Measurements from ENCODE around the gene HAND1.
A peak's percentile ranks its signal among the peaks of the same experiment; 100 is the strongest.

HAND1 gene

DNA sequence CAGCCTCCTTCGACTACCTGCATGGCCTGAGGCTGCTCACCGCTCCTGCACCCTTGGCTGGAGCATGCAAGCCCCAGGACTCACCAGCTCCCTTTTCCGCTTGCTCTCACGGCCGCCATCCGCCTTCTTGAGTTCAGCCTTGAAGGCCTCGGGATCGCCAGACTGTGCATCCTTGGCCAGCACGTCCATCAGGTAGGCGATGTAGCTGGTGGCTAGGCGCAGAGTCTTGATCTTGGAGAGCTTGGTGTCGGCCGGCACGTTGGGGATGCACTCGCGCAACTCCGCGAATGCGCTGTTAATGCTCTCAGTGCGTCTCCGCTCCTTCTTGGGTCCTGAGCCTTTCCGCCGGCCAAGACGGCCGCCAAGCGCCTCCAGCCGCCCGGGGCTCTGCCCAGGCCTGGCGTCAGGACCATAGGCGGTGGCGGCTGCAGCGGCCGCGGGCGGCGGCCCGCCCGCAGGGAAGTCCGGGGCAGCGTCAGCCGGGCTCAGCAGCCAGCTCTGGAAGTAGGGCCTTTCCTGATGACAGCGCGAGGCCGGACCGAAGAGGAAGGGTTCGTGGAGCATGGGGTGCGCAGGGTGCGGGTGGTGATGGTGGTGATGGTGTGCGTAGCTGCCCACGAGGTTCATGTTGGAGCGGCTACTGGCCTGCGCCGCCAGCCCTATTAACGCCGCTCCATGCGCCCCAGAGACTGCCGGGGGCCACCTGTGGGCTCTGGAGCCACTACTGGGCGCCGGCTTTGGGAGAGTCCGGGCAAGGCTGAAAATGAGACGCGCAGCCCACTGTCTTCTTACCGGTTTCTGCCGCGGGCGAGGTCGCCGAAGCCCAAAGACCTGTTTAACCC, 424 bp downstream of the HAND1 start:
- peaks cover 100% of the 10 kb centered on the region for H3K27me3 ChIP-seq (ENCODE audit: control insufficient read depth, insufficient read depth, low read length)
- no peak overlapping the region for H3K9ac ChIP-seq (ENCODE audit: low read depth, low read length)
- H3K27ac ChIP-seq (ENCODE audit: low read depth, low read length): no peak overlapping the region
- peaks cover 63% of the 10 kb centered on the region for H3K4me1 ChIP-seq (ENCODE audit: control insufficient read depth, insufficient read depth, low read length)
- H3K4me3 ChIP-seq (ENCODE audit: low read depth, low read length): peak overlapping the region; percentile 60
- no peaks in the 10 kb centered on the region for H3K9me3 ChIP-seq (ENCODE audit: control insufficient read depth, insufficient read depth, low read length)
- H3K36me3 ChIP-seq (ENCODE audit: control insufficient read depth, insufficient read depth, low read length): no peaks in the 10 kb centered on the region

- peaks cover 55% of the 10 kb centered on the region for H3K4me1 ChIP-seq (ENCODE audit: control insufficient read depth, insufficient read depth, low read length)
- no peak overlapping the region for H3K9ac ChIP-seq (ENCODE audit: low read depth, low read length)
- H3K4me3 ChIP-seq (ENCODE audit: low read depth, low read length): peak overlapping the region; percentile 60; the same call in 1 of the 2 replicates
- no peak overlapping the region for H3K27ac ChIP-seq (ENCODE audit: low read depth, low read length)
- H3K27me3 ChIP-seq (ENCODE audit: control insufficient read depth, insufficient read depth, low read length): peaks cover 100% of the 10 kb centered on the region
- H3K9me3 ChIP-seq (ENCODE audit: control insufficient read depth, insufficient read depth, low read length): no peaks in the 10 kb centered on the region
- no peaks in the 10 kb centered on the region for H3K36me3 ChIP-seq (ENCODE audit: control insufficient read depth, insufficient read depth, low read length)
Measured at GRCh38 chr5:154476354-154477205, 1.4 kb downstream of the HAND1 start.

- H3K27ac ChIP-seq (ENCODE audit: low read depth, low read length): no peak overlapping the region
- H3K36me3 ChIP-seq (ENCODE audit: control insufficient read depth, insufficient read depth, low read length): no peaks in the 10 kb centered on the region
- no peaks in the 10 kb centered on the region for H3K9me3 ChIP-seq (ENCODE audit: control insufficient read depth, insufficient read depth, low read length)
- peak overlapping the region; percentile 60 for H3K4me3 ChIP-seq (ENCODE audit: low read depth, low read length)
- H3K4me1 ChIP-seq (ENCODE audit: control insufficient read depth, insufficient read depth, low read length): peaks cover 47% of the 10 kb centered on the region
- no peak overlapping the region for H3K9ac ChIP-seq (ENCODE audit: low read depth, low read length)
- peaks cover 100% of the 10 kb centered on the region for H3K27me3 ChIP-seq (ENCODE audit: control insufficient read depth, insufficient read depth, low read length)
Measured at GRCh38 chr5:154475591-154476353, 2.3 kb downstream of the HAND1 start.

DNA sequence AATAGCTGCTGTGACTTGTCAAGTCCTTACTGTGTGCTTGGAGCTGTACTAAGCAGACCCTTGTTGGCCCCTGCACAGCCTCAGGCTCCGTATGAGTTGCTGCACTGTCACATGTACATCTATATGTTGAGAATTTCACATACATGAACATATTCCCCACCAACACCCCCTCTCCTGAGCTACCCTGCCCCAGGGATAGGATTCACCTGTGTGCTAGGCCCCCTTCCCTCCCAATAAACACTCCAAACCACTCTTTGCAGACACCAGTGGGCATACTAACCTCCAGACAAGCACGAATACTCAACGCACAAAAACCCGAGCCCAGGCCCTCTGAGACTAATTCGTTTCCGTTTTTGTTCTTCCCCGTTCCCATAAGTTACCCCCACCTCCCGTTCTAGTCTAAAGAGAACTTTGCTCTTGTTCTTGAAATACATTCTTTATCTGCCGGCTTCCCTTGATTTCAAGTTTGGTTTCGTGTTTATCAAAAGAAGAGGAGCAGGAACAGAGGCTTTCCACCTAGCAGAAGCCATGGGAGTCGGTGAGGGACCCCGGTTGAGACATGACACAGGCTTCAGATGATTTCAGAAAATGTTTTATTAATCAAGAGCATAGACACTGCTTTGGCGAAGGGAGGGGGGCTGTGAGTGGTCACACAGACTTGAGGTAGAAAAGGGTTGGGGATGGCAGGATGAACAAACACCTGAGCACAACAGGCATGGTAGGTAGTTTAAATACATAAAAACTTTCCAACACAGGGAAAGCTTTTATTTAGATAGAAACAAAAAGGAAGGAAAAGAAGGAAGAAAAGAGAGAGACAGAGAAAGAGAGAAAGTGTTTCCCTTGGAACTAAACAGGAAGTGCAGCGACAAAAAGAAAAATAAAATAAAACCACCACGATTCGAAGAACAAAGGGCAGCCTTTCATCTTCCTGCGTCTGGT, 3.4 kb downstream of the HAND1 start:
- Histone ChIP-seq H3K4me3 (ENCODE audit: low read depth, low read length) (no peak overlapping the region), H3K9ac (ENCODE audit: low read depth, low read length) (no peak overlapping the region), H3K27ac (ENCODE audit: low read depth, low read length) (no peak overlapping the region), H3K36me3 (ENCODE audit: control insufficient read depth, insufficient read depth, low read length) (no peaks in the 10 kb centered on the region), H3K4me1 (ENCODE audit: control insufficient read depth, insufficient read depth, low read length) (peaks cover 36% of the 10 kb centered on the region; the same call in 1 of the 2 replicates), H3K27me3 (ENCODE audit: control insufficient read depth, insufficient read depth, low read length) (peaks cover 100% of the 10 kb centered on the region), H3K9me3 (ENCODE audit: control insufficient read depth, insufficient read depth, low read length) (no peaks in the 10 kb centered on the region)

DNA sequence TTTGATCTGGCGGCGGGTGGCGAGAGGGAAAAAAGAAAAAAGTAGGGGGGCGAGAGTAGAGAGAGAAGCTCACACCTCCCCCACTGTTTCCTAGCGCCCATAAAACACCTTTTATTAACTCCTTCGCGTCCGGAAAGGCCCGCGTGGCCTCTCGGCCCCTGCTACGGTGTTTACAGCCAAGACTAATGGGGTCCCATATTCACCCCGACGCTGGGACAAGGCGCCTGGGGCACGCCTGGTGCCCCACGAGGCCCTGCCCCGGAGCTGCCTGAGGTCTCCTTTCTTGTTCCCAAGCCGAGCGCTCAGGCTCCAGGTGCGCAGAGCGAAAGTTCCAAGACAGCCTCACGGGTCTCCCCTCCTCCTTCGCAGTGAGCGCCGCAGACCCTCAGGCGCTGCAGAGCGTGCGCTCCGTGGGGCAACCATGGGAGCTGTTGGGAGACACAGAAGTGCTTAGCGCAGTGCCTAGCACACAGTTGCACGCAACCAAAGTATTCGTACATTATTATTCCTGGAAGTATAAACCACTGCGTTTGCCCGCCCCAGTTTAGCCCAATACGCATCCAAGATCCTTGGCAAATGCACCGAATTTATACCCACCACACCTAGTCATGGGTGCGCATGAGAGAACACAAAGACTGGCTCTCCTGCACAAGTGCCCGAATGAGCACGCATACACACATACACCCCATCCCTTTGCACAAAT, 4.3 kb downstream of the HAND1 start:
- Histone ChIP-seq H3K36me3 (ENCODE audit: control insufficient read depth, insufficient read depth, low read length) (no peaks in the 10 kb centered on the region), H3K4me3 (ENCODE audit: low read depth, low read length) (peak overlapping the region; percentile 47), H3K9me3 (ENCODE audit: control insufficient read depth, insufficient read depth, low read length) (no peaks in the 10 kb centered on the region), H3K9ac (ENCODE audit: low read depth, low read length) (no peak overlapping the region), H3K27ac (ENCODE audit: low read depth, low read length) (no peak overlapping the region), H3K4me1 (ENCODE audit: control insufficient read depth, insufficient read depth, low read length) (peaks cover 34% of the 10 kb centered on the region; the same call in 1 of the 2 replicates), H3K27me3 (ENCODE audit: control insufficient read depth, insufficient read depth, low read length) (peaks cover 100% of the 10 kb centered on the region)

DNA sequence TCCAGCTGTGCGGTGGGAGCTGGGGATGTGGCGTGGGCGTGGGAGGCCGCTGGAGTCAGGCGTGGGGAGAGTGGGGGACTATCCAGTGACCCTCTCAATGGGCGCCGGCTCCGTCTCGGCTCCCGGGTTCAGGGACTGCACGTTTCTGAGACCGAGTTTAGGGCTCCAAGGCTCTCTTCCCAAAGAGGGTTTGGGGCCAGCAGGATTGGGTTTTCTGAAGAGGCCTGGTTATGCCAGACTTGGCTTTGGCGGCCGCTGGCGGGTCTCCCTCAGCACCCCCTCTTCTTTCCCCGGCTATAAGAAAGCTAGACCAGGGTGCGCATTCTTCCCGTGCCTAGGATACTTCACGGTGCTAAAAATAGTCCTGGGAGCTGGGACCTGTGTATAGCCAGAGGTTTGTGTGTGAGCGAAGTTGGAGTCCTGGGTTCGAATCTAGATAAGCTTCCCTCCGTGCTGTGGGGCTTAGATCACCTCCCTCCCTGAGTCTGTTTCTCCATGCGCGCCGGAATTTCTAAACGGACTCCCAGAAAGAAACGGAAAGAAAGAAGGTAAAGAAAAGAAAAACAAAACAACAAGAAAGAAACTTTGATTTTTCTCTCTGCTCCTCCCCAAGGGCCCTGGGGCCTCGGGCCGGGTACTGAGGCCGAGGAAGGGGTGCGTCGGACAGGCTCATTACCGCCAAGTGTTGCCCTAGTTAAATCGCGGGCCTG, 5.0 kb downstream of the HAND1 start:
- no peaks in the 10 kb centered on the region for H3K36me3 ChIP-seq (ENCODE audit: control insufficient read depth, insufficient read depth, low read length)
- H3K4me1 ChIP-seq (ENCODE audit: control insufficient read depth, insufficient read depth, low read length): peaks cover 34% of the 10 kb centered on the region; the same call in 1 of the 2 replicates
- H3K27me3 ChIP-seq (ENCODE audit: control insufficient read depth, insufficient read depth, low read length): peaks cover 100% of the 10 kb centered on the region
- H3K4me3 ChIP-seq (ENCODE audit: low read depth, low read length): peak overlapping the region; percentile 47
- no peak overlapping the region for H3K9ac ChIP-seq (ENCODE audit: low read depth, low read length)
- H3K27ac ChIP-seq (ENCODE audit: low read depth, low read length): no peak overlapping the region
- no peaks in the 10 kb centered on the region for H3K9me3 ChIP-seq (ENCODE audit: control insufficient read depth, insufficient read depth, low read length)

- H3K27me3 ChIP-seq (ENCODE audit: control insufficient read depth, insufficient read depth, low read length): peaks cover 98% of the 10 kb centered on the region
Measured at GRCh38 chr5:154470947-154471870, 6.8 kb downstream of the HAND1 start.

DNA sequence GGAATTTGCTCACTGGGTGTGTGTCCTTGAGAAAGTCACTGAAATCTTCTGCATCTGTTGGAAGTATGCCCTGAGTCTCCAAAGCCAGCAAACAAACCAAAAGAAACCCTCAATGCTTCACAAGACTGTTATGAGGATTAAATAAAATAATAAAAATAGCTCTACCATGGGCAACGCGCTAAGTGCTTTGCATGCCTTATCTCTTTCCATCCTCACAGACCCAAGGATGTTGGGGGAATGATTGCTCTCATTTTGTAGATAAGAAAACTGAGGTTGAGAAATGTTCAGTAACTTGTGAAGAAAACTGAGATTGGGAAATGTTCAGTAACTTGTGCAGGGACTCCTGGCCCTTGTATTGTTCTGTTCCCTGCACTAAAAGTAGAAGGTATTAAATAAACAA, 7.9 kb downstream of the HAND1 start:
- H3K4me3 ChIP-seq (ENCODE audit: low read depth, low read length): no peak overlapping the region
- no peaks in the 10 kb centered on the region for H3K9me3 ChIP-seq (ENCODE audit: control insufficient read depth, insufficient read depth, low read length)
- H3K9ac ChIP-seq (ENCODE audit: low read depth, low read length): no peak overlapping the region
- peaks cover 19% of the 10 kb centered on the region; the same call in 1 of the 2 replicates for H3K4me1 ChIP-seq (ENCODE audit: control insufficient read depth, insufficient read depth, low read length)
- H3K36me3 ChIP-seq (ENCODE audit: control insufficient read depth, insufficient read depth, low read length): no peaks in the 10 kb centered on the region
- H3K27me3 ChIP-seq (ENCODE audit: control insufficient read depth, insufficient read depth, low read length): peaks cover 93% of the 10 kb centered on the region
- H3K27ac ChIP-seq (ENCODE audit: low read depth, low read length): no peak overlapping the region

More at GRCh38 chr5:154470947-154471870, 6.8 kb downstream of the HAND1 start:
- no peak overlapping the region for H3K9ac ChIP-seq (ENCODE audit: low read depth, low read length)
- H3K27ac ChIP-seq (ENCODE audit: low read depth, low read length): no peak overlapping the region
- peaks cover 25% of the 10 kb centered on the region; the same call in 1 of the 2 replicates for H3K4me1 ChIP-seq (ENCODE audit: control insufficient read depth, insufficient read depth, low read length)
- no peaks in the 10 kb centered on the region for H3K9me3 ChIP-seq (ENCODE audit: control insufficient read depth, insufficient read depth, low read length)
- no peaks in the 10 kb centered on the region for H3K36me3 ChIP-seq (ENCODE audit: control insufficient read depth, insufficient read depth, low read length)
- H3K4me3 ChIP-seq (ENCODE audit: low read depth, low read length): no peak overlapping the region

Measured in HUES48 (cell line).